NCI-H2196 treated with DMSO at 0.1 percent for 48 hours (cell line): ENCODE data around the gene ERV3-1.
"Not testable (repeated sequence)": the region's sequence is repeated elsewhere in the genome, so short reads cannot be mapped to it uniquely, and the experiment has no call there.

Experiments used
- DNase-seq: peaks from one replicate; lab custom pipeline; 2025; ENCODE audit not compliant: unreplicated experiment; lab: John Stamatoyannopoulos, UW

ERV3-1 gene

GRCh38 chr7:65006094-65006992, at the start of gene ERV3-1:
Gene ERV3-1, minus strand, starts transcription at chr7:65006687. Its CDS starts 13,661 bp downstream, at chr7:64993026.
- DNase-seq: peak; percentile 93

GRCh38 chr7:65055786-65056185, 49.3 kb upstream of the ERV3-1 start:
- not testable (repeated sequence) for DNase-seq

- DNase-seq: not testable (repeated sequence)
These were observed 48.0 kb upstream of the ERV3-1 start for GRCh38 chr7:65054466-65054994.

- DNase-seq: not testable (repeated sequence)
These were observed 45.2 kb upstream of the ERV3-1 start for GRCh38 chr7:65051654-65052053.

GRCh38 chr7:65051139-65051538, 44.7 kb upstream of the ERV3-1 start:
- not testable (repeated sequence) for DNase-seq

GRCh38 chr7:65046329-65046728, 39.8 kb upstream of the ERV3-1 start:
- not testable (repeated sequence) for DNase-seq

- DNase-seq: not testable (repeated sequence)
These were observed 39.1 kb upstream of the ERV3-1 start for GRCh38 chr7:65045589-65045988.

- DNase-seq: not testable (repeated sequence)
These were observed 32.3 kb upstream of the ERV3-1 start for GRCh38 chr7:65038767-65039166.

- peak; percentile 83 for DNase-seq
These were observed 31.5 kb upstream of the ERV3-1 start for GRCh38 chr7:65037740-65038688.

- DNase-seq: not testable (repeated sequence)
These were observed 30.0 kb upstream of the ERV3-1 start for GRCh38 chr7:65036526-65036925.

- not testable (repeated sequence) for DNase-seq
These were observed 29.0 kb upstream of the ERV3-1 start for GRCh38 chr7:65035469-65035868.

GRCh38 chr7:65034120-65034782, 27.8 kb upstream of the ERV3-1 start:
- not testable (repeated sequence) for DNase-seq

- DNase-seq: not testable (repeated sequence)
These were observed 26.9 kb upstream of the ERV3-1 start for GRCh38 chr7:65033391-65033790.

GRCh38 chr7:65025023-65025422, 18.5 kb upstream of the ERV3-1 start:
- not testable (repeated sequence) for DNase-seq

GRCh38 chr7:65020978-65021377, 14.5 kb upstream of the ERV3-1 start:
- not testable (repeated sequence) for DNase-seq

GRCh38 chr7:65009881-65010280, 3.4 kb upstream of the ERV3-1 start:
- DNase-seq: not testable (repeated sequence)

- DNase-seq: not testable (repeated sequence)
These were observed 2.9 kb upstream of the ERV3-1 start for GRCh38 chr7:65009394-65009793.

GRCh38 chr7:65007036-65007435, 549 bp upstream of the ERV3-1 start:
- peak; percentile 11 for DNase-seq

GRCh38 chr7:65004575-65004974, 1.9 kb downstream of the ERV3-1 start:
- DNase-seq: no peak

GRCh38 chr7:65002972-65003585, 3.4 kb downstream of the ERV3-1 start:
- no peak for DNase-seq
